PC-3 (cell line): ENCODE data around the gene CDC6. TPM values are rescaled to one million over a fixed set of nuclear protein-coding genes. Genes with fewer than 3 reads are reported as not detected.

Experiments used
- ATAC-seq: fragments of 200-7000 bp; cut with Tn5 transposase; 2 replicates; pipeline ENCODE4 v1.9.1; 2020; ENCODE audit warnings: mild to moderate bottlenecking, moderate library complexity
- BruUV-seq: library from RNA; stranded (reverse); fragments of 400-500 nt; replicated peaks from 2 replicates; lab custom pipeline; 2021; lab: Mats Ljungman, UMichigan
- CTCF ChIA-PET: fragments of 300-600 bp; sonication (Branson Sonifier 250); formaldehyde crosslinking; loops from one replicate; lab custom pipeline; 2022; ENCODE audit warnings: antibody characterized with exemption; lab: Charles Lee
- POLR2A ChIA-PET: fragments of 300-600 bp; sonication (Branson Sonifier 250); formaldehyde crosslinking; loops from one replicate; lab custom pipeline; 2022; ENCODE audit warnings: antibody characterized with exemption; ENCODE audit not compliant: unreplicated experiment; lab: Charles Lee
- DNase-seq: peaks from one replicate; pipeline ENCODE4 v3.0.0-alpha.2; 2015
- H2AFZ ChIP-seq: fragments of 300-600 bp; sonication (generic); 2 replicates; pipeline ENCODE4 v1.6.0; 2016; ENCODE audit warnings: antibody characterized with exemption, low read length
- H3F3A ChIP-seq: fragments of 300-600 bp; sonication (generic); one replicate; pipeline ENCODE4 v1.6.0; 2017; ENCODE audit warnings: antibody characterized with exemption, low read length, control low read depth, mild to moderate bottlenecking; ENCODE audit not compliant: unreplicated experiment
- H3K27ac ChIP-seq: fragments of 300-600 bp; sonication (generic); 2 replicates; pipeline ENCODE4 v1.5.1; 2016; ENCODE audit warnings: mild to moderate bottlenecking, low read length
- H3K27me3 ChIP-seq: fragments of 300-600 bp; sonication (generic); 2 replicates; pipeline ENCODE4 v1.6.1; 2016; ENCODE audit warnings: low read length, mixed read lengths
- H3K36me3 ChIP-seq: fragments of 300-600 bp; sonication (generic); 2 replicates; pipeline ENCODE4 v1.6.1; 2016; ENCODE audit warnings: low read depth, mixed run types, low read length, mixed read lengths
- H3K4me1 ChIP-seq: fragments of 300-600 bp; sonication (generic); 2 replicates; pipeline ENCODE4 v1.5.1; 2016; ENCODE audit warnings: low read length; ENCODE audit not compliant: insufficient read depth
- H3K4me2 ChIP-seq: fragments of 300-600 bp; sonication (generic); 2 replicates; pipeline ENCODE4 v1.6.0; 2016; ENCODE audit warnings: low read length
- H3K4me3 ChIP-seq: fragments of 300-600 bp; sonication (generic); 2 replicates; pipeline ENCODE4 v1.5.1; 2016; ENCODE audit warnings: mild to moderate bottlenecking, low read length, mixed read lengths
- H3K79me2 ChIP-seq: fragments of 300-600 bp; sonication (generic); 2 replicates; pipeline ENCODE4 v1.6.1; 2017; ENCODE audit warnings: low read length, mixed read lengths
- H3K9ac ChIP-seq: fragments of 300-600 bp; sonication (generic); 2 replicates; pipeline ENCODE4 v1.6.0; 2016; ENCODE audit warnings: mild to moderate bottlenecking, low read length
- H3K9me2 ChIP-seq: fragments of 300-600 bp; sonication (generic); replicated peaks from 2 replicates; pipeline ENCODE4 v1.6.1; 2016; ENCODE audit warnings: mixed run types, low read length, mixed read lengths
- H3K9me3 ChIP-seq: fragments of 300-600 bp; sonication (generic); 2 replicates; pipeline ENCODE4 v1.6.1; 2016; ENCODE audit warnings: low read length, mixed read lengths
- H4K20me1 ChIP-seq: fragments of 300-600 bp; sonication (generic); 2 replicates; pipeline ENCODE4 v1.6.1; 2016; ENCODE audit warnings: low read length, mixed read lengths
- CTCF ChIP-seq: fragments of 300-600 bp; sonication (generic); conservative IDR thresholded peaks from 2 replicates; pipeline ENCODE4 v1.5.1; 2017; ENCODE audit warnings: antibody characterized with exemption, low read depth, mild to moderate bottlenecking, low read length
- EZH2 ChIP-seq: fragments of 300-600 bp; sonication (generic); IDR thresholded peaks from one replicate; pipeline ENCODE4 v1.6.1; 2017; ENCODE audit warnings: antibody characterized with exemption, mild to moderate bottlenecking, low read length; ENCODE audit not compliant: unreplicated experiment
- EZH2phosphoT487 ChIP-seq: fragments of 300-600 bp; sonication (generic); IDR thresholded peaks from 2 replicates; pipeline ENCODE4 v1.6.1; 2018; ENCODE audit warnings: mild to moderate bottlenecking, antibody characterized with exemption, low read length, borderline replicate concordance
- intact Hi-C: fragments of 100-400 bp; cut with micrococcal nuclease; formaldehyde crosslinking; loops from 2 replicates; pipeline ENCODE4 v1.9.0; 2023
- total RNA-seq: library from RNA; depleted of rRNA; stranded (reverse); fragments of >200 nt; gene quantifications from 2 replicates; pipeline ENCODE4 v1.2.3, GENCODE V29; 2014

Gene CDC6
- total RNA-seq, 1 experiment from 2014 or later: 48.9 TPM

- H2AFZ ChIP-seq: peak overlapping the region; percentile 69; the same call in 1 of the 2 replicates
- intact Hi-C loops: loop anchor here (2.0 to 5.0 kb wide), 2 partner anchors 24 to 39 kb away; no protein-coding TSS in a partner anchor
- peak overlapping the region; percentile 90 for H3K4me2 ChIP-seq
- peak; percentile 73 for ATAC-seq
- H3K27me3 ChIP-seq: no peaks in the 10 kb centered on the region
- peak; percentile 74 for DNase-seq
- peak overlapping the region; percentile 71 for H3K9ac ChIP-seq
- H3K4me1 ChIP-seq: peaks cover 7% of the 10 kb centered on the region
- H4K20me1 ChIP-seq: no peaks in the 10 kb centered on the region
- ChIA-PET CTCF (no interaction called here), POLR2A (interaction anchor here (0.6 kb wide), 1 partner anchor 22 kb away, joined by 3 read pairs; no protein-coding TSS in a partner anchor)
- H3K27ac ChIP-seq: peak overlapping the region; percentile 61
- H3K9me3 ChIP-seq: no peaks in the 10 kb centered on the region
- no peaks in the 10 kb centered on the region for H3K36me3 ChIP-seq
- no peaks in the 10 kb centered on the region for H3K9me2 ChIP-seq
- TSS peak; percentile 55 for BruUV-seq
- H3K4me3 ChIP-seq: peak overlapping the region; percentile 78
- H3K79me2 ChIP-seq: peaks cover 7% of the 10 kb centered on the region; the same call in 1 of the 2 replicates
- TF ChIP-seq CTCF (no peak), EZH2phosphoT487 (no peak), EZH2 (no peak)
- no peaks in the 10 kb centered on the region for H3F3A ChIP-seq
Measured at GRCh38 chr17:40340880-40341807, 53.5 kb downstream of the CDC6 start.

GRCh38 chr17:40341808-40342503, 54.3 kb downstream of the CDC6 start:
- POLR2A ChIA-PET: no interaction called here
- H3K9me2 ChIP-seq: no peaks in the 10 kb centered on the region
- H3K4me2 ChIP-seq: peak overlapping the region; percentile 90
- peak overlapping the region; percentile 69; the same call in 1 of the 2 replicates for H2AFZ ChIP-seq
- peak overlapping the region; percentile 78 for H3K4me3 ChIP-seq
- CTCF ChIA-PET: no interaction called here
- no peaks in the 10 kb centered on the region for H3K27me3 ChIP-seq
- DNase-seq (peak; percentile 41), ATAC-seq (peak; percentile 48)
- no peaks in the 10 kb centered on the region for H3F3A ChIP-seq
- no peaks in the 10 kb centered on the region for H3K9me3 ChIP-seq
- BruUV-seq: no TSS peak
- no peaks in the 10 kb centered on the region for H3K36me3 ChIP-seq
- H3K4me1 ChIP-seq: peaks cover 7% of the 10 kb centered on the region
- H3K27ac ChIP-seq: peak overlapping the region; percentile 61
- TF ChIP-seq EZH2: no peak
- no peak for TF ChIP-seq CTCF
- TF ChIP-seq EZH2phosphoT487: no peak
- intact Hi-C loops: loop anchor here (2.0 to 5.0 kb wide), 2 partner anchors 25 to 40 kb away; no protein-coding TSS in a partner anchor
- H4K20me1 ChIP-seq: no peaks in the 10 kb centered on the region
- peak overlapping the region; percentile 71 for H3K9ac ChIP-seq
- peaks cover 8% of the 10 kb centered on the region; the same call in 1 of the 2 replicates for H3K79me2 ChIP-seq
